GM19463 (cell line): ENCODE data around the gene IRF2BP2.

ENCODE experiments used
- ATAC-seq: cut with Tn5 transposase; IDR thresholded peaks from one replicate; pipeline ENCODE4 v1.9.1; 2021; ENCODE audit warnings: mild to moderate bottlenecking, moderate library complexity; ENCODE audit not compliant: unreplicated experiment

IRF2BP2 gene

DNA sequence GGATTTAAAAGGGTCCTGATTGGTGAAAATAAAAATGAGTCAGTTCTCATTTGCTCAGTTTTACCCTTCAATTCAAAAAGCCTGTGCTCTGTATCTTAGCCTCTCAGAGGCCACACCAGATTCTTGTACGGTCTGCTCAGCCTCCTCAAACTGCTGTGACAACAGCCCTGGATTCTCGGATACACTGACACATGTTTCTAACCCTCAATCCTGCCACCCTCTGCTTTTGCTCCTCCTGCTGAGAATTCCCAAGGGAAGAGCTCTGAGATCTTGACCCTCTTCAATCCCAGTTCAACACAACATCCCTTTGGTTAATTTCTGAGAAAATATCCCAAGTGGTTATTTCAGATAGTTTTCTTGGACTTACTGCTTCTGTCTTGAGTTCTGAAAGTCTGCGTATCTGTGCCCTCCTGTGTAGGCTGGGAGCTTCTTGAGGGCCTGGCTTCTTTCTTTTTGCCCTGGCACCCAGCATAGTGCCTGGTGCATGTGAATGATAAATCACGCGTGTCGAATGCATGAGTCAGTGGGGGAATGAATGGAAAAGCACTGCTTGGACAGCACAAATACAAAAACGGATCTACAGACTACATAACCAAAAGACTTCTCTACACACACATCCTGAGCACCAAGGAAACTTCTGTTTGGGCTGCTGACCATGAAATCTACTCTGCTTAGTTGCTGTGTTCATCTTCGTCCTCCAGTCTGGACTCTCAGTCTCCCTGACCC is 24.5 kb downstream of the IRF2BP2 start:
- no peak for ATAC-seq

DNA sequence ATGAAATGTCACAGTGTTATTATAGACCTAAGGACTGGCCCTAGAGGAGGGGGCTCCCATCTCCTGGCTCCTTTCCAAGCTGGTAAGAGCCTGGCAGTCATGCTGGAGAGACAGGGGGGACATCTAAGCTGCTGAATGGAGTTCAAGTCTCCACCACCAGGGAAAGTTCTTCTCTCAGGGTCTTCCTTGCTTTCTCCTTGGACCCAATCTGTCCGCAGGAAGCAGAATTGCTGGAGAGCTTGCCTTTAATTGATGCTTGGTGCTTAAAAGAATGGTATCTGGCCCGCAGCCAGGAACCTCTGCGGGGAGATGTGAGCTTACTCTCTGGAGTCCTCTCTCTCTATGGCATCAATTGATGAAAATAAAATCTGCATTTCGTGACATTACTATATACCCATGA is 25.1 kb downstream of the IRF2BP2 start:
- ATAC-seq = no peak

DNA sequence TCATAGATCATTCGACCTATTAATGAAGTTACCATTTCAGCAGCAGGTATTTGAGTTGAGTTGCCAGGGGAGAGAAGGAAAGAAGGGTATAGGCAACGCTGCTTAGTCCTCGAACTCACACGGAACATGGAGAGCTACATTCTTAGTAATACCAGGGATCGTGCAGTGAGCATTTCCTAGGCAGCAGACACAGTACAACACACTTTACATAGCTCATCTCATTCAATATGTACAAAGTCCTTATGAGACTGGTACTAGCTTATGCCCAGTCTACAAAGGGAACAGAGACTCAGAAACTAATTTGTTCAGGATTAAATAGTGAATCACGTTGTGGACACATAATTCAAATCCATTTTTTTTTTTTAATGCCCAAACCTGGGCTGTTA is 25.6 kb downstream of the IRF2BP2 start:
- no peak for ATAC-seq

DNA sequence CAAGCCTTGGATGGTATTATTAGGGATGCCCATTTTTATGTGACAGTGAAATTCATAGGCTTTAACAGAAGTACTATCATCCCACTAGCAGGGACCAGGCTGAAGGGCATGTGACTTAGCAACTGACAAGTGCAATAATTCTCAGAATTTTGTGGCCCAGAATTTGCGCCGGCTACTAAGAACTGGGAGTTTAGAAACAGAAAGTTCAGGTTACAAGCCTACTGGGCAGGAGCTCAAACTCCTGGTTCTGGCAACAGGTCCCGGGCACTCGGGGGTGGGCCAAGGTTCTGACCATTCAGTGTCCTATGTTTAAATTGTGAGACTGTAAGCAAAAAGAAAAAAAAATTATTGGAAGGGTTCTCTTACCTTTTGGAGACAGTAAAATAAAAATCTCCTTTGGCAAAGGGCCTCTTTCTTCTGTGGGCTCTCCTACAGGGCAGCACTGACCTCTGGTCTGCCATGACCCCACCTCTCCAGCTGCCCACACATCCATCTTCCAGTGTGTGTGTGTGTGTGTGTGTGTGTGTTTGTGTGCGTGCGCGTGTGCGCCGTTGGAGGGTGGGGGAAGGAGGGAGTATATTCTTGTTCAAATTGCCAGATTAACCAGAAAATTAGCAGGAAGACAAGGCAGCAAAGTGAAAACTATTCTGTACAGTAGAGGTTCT is 26.1 kb downstream of the IRF2BP2 start:
- ATAC-seq = no peak

DNA sequence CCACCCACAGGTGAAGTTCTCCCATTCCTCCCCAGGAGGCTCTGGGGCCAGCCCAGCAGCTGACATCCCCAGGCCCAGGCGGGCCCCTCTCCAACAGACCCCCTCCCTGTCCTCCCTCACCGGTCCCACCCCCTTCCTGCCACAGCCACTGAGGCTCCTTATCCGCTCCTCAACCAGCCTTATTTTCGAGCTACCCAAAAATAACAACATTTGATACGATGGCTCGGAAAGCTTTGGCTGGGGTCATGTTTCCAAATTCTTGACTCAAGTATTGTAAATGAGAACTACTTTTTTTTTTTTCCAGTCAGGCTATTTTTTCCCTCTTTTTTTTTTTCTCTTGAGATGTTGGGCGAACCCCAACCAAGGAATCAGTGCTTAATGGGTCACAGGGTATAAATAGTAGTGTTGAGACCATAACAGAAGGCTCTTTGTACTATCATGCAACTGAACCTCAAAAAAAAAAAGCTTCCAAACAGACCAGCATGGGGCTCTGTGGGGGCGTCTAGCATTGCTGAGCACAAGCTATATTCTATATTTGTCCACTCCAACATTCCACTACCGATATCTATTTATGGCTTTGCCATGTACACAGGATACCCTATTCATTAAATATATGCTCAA is 27.2 kb downstream of the IRF2BP2 start:
- no peak for ATAC-seq

DNA sequence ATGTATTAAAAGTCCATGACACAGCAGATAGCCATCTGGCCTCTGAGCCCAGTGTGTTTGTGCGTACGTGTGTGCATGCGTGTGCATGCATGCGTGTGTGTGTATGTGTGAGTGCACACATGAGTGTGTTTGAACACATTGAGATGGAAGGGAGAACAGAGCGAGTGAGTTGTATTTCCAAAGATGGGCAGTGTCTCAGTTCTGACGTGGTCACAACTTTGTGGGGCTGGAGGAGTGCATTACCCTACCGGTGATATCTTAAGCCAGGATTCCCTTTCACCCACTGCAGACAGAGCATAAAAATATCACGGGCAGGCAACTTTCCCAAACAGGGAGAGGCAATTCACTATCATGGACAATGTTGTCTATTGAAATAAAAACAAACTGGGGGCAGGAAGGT is 27.8 kb downstream of the IRF2BP2 start:
- ATAC-seq = no peak

DNA sequence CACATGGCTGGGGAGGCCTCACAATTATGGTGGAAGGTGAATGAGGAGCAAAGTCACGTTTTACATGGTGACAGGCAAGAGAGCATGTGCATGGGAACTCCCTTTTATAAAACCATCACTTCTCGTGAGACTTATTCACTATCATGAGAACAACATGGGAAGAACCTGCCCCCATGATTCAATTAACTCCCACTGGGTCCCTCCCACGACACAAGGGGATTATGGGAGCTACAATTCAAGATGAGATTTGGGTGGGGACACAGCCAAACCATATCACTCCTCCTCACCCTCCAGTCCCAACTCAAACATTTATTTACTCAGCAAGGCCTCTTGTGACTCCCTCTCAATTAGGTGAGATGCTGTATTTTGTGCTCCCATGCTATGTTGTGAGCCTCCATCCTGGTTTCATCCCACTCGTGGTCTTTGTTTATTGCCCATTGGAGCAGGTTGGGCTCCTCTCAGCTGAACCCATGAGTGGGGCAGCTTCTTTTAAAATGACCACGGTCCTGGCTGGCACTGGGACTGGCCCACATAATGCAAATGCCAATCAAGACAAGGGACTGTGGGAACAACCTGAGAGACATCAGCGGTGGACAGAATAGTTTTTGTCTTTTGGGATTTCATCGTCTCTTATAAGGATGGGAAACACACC is 28.8 kb downstream of the IRF2BP2 start:
- no peak for ATAC-seq

DNA sequence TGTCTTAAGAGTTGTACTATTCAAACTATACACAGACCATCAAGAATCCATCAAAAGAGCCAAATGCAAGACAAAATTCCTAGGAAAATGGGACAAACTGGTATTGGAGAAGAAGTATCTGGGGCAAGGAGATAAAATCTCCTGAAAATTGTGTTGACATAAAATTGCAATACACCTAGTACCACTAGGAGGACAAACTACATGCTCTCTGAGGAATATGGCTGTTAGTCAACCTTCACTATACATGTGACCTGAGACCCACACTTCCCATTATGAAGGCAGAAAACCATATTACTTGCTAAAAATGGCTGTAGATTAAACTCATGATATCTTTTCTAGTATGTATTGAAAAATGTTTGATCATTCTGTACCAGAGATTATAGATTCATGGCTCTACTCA is 30.0 kb downstream of the IRF2BP2 start:
- ATAC-seq = no peak

DNA sequence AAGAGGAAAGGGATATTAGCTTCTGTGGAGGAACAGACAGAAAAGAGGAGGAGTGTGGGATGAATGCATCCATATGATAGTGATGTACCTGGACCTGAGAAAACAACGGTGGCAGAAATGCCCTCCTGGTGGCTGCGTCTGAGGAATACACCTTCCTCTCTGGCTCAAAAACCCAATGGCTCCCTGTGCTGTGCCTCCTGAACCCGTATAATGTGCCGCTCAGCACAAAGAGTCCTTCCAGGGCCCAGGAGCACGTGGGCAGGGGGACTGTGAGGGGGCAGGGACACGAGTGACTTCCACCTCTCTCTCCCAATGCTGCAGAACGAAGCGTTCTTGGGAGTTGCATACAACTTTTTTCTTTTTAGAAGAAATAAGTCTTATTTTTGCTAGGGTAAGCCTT is 31.2 kb downstream of the IRF2BP2 start:
- ATAC-seq = no peak

DNA sequence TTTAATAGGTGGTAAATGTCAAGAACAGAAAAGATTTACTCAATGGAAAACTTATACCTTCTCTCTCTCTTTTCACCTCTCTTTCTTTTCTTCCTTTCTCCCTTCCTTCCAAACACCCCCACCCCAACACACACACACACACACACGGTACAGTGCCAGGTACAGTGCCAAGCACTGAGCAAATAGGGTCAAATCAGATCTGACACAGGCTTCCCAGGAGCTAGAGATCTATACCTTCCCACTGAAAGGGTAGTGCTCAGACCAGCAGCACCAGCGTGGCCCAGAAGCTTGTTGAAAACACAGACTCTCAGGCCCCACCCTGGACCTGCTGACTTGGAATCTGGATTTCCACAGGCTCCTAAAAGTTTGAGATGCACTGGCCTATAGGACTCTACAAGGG is 31.9 kb downstream of the IRF2BP2 start:
- ATAC-seq = no peak

DNA sequence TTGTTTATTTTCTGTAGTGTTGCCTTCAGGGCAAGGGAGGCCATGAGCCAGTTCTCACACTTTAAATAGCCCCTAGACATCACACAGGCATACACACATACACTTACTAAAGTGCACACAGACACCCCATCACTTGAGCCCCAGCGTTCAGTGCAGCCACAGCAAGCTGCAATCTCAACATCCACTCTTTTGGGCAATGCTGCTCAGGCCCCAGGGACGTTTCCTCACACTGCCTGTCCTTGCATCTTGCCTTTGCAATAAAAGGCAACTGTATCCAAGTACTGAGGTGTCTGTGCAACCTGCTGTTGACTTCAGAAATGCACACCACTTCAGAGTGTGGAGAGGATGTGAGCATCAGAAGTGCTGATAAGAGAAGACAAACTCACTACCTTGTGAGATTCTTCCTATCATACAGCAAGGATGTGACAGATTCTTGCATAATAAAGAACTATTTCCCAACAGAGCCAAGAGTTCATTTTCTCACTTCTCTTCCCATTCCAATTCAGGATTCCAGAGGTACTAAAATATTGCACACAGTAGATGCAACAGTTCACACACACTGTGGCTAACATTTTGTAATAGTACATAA is 36.2 kb downstream of the IRF2BP2 start:
- no peak for ATAC-seq

DNA sequence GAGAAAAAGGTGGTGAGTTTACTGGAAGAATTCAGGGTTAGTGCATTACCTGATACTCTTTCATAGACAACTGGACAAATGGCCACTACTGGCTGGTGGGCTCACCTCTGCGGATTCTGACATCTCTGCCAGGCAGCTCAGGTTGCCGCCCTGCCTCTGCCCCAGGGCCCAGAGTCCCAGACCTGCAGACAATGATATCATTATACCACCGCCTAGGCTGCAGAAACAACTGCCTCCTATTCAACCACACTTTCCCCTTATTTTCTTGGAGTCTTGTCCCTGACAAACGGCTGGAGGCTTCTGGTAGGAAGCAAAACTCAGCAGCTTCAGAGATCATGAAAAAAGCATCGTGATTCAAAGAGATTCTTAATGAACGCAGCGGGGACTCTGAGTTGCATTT is 37.0 kb downstream of the IRF2BP2 start:
- no peak for ATAC-seq

DNA sequence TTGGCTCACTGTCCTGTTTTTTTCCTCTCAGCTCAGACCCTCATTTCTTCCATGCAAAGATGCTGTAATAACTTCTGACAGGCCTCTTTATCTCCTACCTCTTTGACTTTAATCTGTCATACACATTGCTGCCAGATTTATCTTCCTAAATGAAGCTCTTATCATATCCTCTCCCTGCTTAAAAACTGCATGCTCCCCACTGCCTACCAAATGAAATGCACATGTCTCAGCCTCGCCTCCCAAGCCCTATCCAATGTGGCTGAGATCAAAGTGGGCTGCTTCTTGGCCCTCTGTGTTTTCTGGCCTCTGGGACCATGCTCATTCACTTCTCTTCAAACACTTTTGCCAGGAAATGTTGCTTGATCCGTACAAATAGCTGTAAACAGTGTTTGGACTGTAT is 38.3 kb downstream of the IRF2BP2 start:
- ATAC-seq = no peak

DNA sequence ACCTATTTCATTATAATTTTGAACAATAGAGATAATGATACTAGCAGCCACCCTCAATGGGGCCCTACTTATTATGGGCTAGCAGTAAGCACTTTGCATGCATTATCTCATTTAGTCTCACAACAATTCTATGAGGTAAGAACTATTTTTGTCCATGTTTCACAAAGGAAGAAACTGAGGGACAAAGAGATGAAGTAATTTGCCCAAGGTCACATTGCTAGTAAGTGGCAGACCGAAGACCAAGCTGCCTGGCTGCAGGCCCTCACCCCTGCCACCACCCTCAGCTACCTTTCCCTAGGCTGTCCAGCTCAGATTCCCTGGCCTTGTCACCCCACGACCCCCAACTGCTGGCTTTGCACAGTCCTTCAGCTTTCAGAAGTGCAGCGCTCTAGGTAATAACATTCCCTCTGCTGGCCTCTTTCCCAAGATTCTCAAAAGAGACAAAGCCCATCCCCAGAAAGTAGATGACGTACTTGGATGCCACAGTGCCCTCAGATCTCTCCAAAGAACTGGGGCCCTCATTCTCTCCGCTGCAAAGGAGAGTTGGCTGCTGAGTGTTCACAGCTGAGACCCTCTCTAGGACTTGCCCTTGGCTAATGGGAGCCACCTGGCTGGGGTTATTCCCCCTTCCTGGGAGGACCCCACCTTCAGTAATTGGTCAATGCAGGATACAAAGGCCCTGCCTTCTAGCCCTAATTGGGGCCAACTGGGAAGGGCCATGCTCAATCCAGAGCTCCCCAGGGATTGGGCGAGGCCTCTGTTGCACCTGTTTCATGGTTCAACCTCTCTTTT is 39.5 kb downstream of the IRF2BP2 start:
- ATAC-seq = no peak

DNA sequence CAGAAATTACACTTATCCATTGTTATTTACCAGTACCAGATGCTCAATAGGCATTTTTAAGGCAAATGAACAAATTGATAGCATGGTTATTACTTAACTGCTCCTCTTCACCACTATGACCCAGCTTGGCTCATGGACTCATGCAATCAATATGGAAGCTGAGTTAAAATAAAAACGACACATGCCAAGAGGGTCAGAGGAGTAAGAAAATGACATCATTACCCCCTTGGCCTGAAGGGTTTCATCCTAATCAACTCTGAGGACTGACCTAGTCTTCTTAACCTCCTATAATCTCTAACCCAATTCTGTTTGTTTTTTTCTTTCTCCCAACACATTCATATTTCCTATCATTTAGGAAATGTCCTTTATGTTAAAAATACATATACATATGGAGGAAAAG is 41.6 kb downstream of the IRF2BP2 start:
- no peak for ATAC-seq

DNA sequence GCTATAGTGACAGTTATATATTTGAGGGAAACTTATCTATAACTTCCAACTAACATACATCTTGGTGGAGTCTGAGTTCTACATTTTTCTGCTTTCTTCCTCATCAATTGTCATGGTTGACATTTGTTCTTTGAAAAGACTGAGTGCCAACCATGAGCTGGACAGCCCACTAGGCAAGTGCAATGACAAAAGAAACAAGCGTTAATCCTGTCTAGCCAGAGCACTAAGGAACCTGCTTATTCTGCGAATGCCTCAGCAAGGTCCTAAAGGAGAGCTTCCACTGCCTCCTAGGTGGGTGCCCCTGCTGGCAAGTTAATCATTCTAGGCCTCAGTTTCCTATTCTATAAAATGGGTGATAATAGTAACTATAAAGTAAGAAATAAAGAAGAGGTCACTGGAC is 44.8 kb downstream of the IRF2BP2 start:
- no peak for ATAC-seq

DNA sequence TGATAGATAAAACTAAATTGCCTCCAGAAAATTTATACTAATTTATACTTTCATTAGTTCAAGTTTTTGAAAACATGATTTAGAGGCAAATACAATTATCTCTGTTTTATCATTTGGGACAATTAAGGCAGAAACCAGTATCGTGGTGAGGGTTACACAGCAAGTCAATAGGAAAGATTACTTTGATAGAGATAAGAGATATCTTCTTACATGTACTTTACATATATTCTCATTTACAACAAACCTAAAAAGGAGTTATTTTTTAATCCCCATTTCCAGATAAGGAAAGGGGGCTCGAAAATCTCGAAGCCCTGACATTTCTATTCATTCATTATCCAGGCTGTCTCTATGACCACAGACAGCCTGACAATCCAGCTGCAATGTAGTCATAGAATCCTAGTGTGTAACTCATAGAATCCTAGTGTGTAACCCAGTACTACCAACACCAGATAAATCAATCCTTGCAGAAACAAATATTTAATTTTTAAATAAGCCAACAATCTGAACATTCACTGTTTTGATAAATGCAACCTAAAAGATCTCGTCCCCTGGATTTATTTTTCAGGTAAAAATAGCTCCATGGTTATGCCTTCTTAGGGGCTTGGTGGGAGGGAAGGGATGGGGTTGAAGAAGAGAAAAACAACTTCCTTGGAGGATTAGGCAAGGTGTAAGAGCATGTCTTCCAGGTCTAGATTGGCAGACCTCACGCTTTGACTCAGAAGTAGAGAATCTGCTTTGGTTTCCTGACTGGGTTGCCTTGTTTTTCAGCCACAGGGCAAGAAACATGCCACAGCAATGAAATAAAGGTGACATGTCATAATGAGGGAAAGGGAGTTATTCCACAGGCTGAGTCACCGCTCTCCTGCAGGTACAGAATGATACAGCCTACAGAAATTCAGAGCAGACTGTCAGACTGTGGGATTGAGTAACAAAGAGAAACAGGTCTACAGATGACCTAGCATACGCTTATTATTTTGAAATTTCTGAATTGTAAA is 45.6 kb downstream of the IRF2BP2 start:
- ATAC-seq = no peak

DNA sequence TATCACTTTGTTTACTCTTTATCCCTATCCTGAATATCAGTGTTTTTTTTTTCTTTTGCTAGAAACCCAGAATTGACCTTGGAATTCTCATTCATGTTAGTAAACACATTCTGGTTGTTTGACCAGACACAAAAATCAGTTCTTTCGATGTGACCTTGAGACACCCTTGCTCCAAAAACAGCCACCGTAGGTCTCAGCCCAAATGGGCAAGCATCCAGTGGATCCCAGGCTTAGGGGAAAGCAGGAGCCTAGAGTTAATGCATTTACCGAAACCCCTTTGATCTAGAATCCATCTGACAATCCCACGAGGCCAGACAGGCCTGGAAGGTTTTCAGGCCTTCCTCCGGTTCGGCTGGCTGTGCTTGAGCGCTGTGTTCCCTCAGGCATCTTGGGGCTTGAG is 47.6 kb downstream of the IRF2BP2 start:
- no peak for ATAC-seq

DNA sequence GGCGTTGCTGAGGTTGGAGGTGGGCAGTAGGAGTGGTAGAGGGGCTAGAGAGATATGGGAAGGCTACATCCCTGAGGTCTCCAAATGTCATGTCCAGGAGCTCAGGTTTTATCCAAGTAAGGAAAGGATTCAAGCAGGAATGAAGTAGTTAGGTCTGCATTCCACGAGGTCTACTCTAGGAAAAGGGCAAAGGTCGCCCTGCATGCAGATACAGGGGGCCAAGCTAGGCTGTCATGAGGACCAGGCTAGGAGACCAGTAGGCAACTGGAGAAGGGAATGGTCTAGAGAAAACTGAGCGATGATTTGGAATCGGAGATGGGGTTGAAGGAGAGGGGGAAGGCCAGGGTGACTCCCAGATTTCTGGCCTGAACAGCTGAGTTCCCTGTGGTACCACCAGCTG is 48.7 kb downstream of the IRF2BP2 start:
- no peak for ATAC-seq
